RWPE1 (cell line): ENCODE results near the gene MAML1.

Experiments
- CTCF ChIA-PET: fragments of 350-600 bp; sonication (Branson Sonifier 250); formaldehyde crosslinking; extraction: SDS; loops from one replicate; lab custom pipeline; 2021; lab: Yijun Ruan, JAX
- POLR2A ChIA-PET: fragments of 400-600 bp; formaldehyde crosslinking; extraction: SDS; loops from one replicate; lab custom pipeline; 2020; ENCODE audit warnings: antibody characterized with exemption; ENCODE audit not compliant: low non-redundant PET; lab: Yijun Ruan, JAX
- DNase-seq: peaks from one replicate; pipeline ENCODE4 v3.0.0; 2012; ENCODE audit warnings: low spot score
- H3K27ac ChIP-seq: fragments of 450-650 bp; 2 replicates; pipeline ENCODE4 v1.5.1; 2017
- CTCF ChIP-seq: fragments of 450-650 bp; conservative IDR thresholded peaks from 2 replicates; pipeline ENCODE4 v1.5.1; 2017; ENCODE audit warnings: low read depth, mild to moderate bottlenecking

The MAML1 gene

DNA sequence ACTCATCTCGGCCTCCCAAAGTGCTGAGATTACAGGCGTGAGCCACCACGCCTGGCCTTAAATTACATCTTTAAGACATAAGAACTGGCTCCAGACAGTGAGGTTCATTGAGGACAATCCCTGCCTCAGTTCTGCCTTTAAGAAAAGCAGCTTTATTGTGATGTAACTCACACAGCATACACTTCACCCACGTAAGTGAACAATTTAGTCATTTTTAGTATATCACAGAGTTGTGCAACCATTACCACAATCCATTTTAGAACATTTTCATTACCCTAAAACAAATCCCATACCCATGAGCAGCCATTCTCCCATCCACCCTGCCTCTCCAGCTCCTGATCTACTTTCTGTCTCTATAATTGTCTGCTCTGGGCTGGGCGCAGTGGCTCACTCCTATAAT is 37.2 kb downstream of the MAML1 start:
- DNase-seq, result no peak
- POLR2A ChIA-PET, result interaction anchor here (0.6 kb wide), 1 partner anchor 14 kb away, joined by 3 read pairs; no protein-coding TSS in a partner anchor
- no peak overlapping the region for H3K27ac ChIP-seq
- no peak for TF ChIP-seq CTCF
- CTCF ChIA-PET, result interaction anchor here (0.6 kb wide), 1 partner anchor 51 kb away, joined by 3 read pairs; no protein-coding TSS in a partner anchor

GRCh38 chr5:179771311-179771895 is 38.8 kb downstream of the MAML1 start:
- CTCF ChIA-PET, result interaction anchor here (1.1 kb wide), 1 partner anchor 9 kb away, joined by 4 read pairs; no protein-coding TSS in a partner anchor

DNA sequence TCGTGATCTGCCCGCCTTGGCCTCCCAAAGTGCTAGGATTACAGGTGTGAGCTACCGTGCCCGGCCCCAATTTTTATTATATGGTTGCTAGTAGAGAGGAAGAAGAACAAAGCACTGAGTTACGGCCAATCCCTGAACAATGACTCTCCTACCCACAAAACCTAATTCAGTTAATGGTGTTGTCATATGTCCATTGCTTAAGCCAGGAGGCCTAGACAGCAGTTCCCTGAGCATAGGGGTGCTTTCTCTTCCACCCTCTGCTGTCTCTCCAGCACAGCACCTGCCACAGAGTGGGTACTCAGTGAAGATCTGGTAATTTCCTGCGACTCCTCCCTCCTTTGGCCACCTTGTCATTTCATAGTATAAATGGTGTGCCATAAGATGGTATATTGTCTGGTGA is 39.7 kb downstream of the MAML1 start:
- CTCF ChIA-PET, result interaction anchor here (0.6 to 1.1 kb wide), 2 partner anchors 10 to 15 kb away, joined by 4 read pairs; no protein-coding TSS in a partner anchor

More at GRCh38 chr5:179771311-179771895, 38.8 kb downstream of the MAML1 start:
- no peak overlapping the region for H3K27ac ChIP-seq
- TF ChIP-seq CTCF, result no peak
- POLR2A ChIA-PET, result no interaction called here
- no peak for DNase-seq

DNA sequence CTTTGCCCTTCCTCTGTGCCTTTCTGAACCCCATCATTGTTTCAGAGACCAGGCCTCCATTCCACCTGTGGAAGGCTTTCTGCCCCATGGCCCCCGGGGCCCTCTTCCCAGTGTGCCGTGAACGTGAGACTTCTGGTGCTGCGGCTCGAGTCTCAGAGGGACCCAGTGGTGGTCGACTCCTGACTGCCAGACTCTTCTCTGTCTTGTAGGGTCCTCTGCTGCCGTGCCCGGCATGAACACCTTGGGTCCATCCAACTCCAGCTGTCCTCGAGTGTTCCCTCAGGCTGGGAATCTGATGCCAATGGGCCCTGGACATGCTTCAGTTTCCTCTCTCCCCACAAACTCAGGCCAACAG is 41.0 kb downstream of the MAML1 start:
- ChIA-PET CTCF (interaction anchor here (0.6 to 0.7 kb wide), 2 partner anchors 18 to 20 kb away, joined by 3 to 4 read pairs; partner anchors contain the start of gene LTC4S), POLR2A (no interaction called here)
- H3K27ac ChIP-seq, result peak overlapping the region; percentile 4; the same call in 1 of the 2 replicates
- TF ChIP-seq CTCF, result no peak
- DNase-seq, result no peak

More for the DNA sequence above, 39.7 kb downstream of the MAML1 start:
- POLR2A ChIA-PET, result no interaction called here
- TF ChIP-seq CTCF, result no peak
- no peak overlapping the region for H3K27ac ChIP-seq
- DNase-seq, result no peak

GRCh38 chr5:179774442-179774841 is 41.8 kb downstream of the MAML1 start:
- no peak for DNase-seq
- ChIA-PET CTCF (interaction anchor here (0.6 kb wide), 1 partner anchor 20 kb away, joined by 3 read pairs; the partner anchor contains the start of gene LTC4S), POLR2A (no interaction called here)
- 0 out of 2 replicates have a peak overlapping the region, but pooled peaks have one; percentile 11 for H3K27ac ChIP-seq
- no peak for TF ChIP-seq CTCF

DNA sequence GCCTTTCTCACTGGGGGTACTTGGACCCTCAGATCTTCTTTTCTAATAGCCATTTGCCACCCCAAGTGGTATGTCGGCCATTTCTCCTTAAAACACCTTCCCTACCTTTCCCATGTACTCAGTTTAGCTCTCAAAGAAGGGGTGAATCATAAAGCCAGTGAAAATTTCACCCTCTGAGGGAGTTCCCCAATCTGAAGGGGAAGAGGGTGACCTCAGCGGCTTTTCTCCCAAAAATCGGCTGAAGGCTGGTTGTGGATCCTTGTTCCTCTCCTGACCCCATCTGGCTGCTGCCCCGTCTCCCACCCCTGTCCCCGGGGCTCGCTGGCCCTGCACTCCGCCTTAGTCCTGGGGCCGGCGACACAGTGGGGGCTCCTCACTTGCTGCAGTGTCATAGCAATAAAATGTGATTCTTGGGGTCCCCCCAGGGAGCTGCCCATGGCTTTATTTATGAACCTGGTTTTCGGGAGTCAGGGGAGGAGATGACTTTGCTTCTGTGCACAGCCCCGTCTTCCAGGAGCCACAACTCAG is 43.9 kb downstream of the MAML1 start:
- POLR2A ChIA-PET, result no interaction called here
- TF ChIP-seq CTCF, result no peak
- no peak overlapping the region for H3K27ac ChIP-seq
- no peak for DNase-seq
- CTCF ChIA-PET, result no interaction called here
